DOHH2 (cell line): Measurements from ENCODE around the gene CLPTM1L.
A peak's percentile ranks its signal among the peaks of the same experiment; 100 is the strongest.

ENCODE experiments used
- H3F3A ChIP-seq: fragments of 200-600 bp; sonication (generic), shearing (Covaris generic); 2 replicates; pipeline ENCODE4 v1.6.0; 2016; ENCODE audit warnings: antibody characterized with exemption, mild to moderate bottlenecking; ENCODE audit not compliant: control insufficient read depth, insufficient read depth
- H3K27ac ChIP-seq: fragments of 200-600 bp; sonication (generic); 2 replicates; pipeline ENCODE4 v1.5.1; 2014; ENCODE audit warnings: low read depth, mild to moderate bottlenecking, low read length, moderate library complexity
- H3K27me3 ChIP-seq: fragments of 200-600 bp; sonication (generic); 2 replicates; pipeline ENCODE4 v1.6.1; 2014; ENCODE audit warnings: mild to moderate bottlenecking, low read length, mixed read lengths; ENCODE audit not compliant: control insufficient read depth
- H3K36me3 ChIP-seq: fragments of 200-600 bp; sonication (generic); 2 replicates; pipeline ENCODE4 v1.6.1; 2014; ENCODE audit warnings: mild to moderate bottlenecking, low read length, moderate library complexity, mixed read lengths; ENCODE audit not compliant: control insufficient read depth
- H3K4me1 ChIP-seq: fragments of 200-600 bp; sonication (generic); 2 replicates; pipeline ENCODE4 v1.6.1; 2014; ENCODE audit warnings: mild to moderate bottlenecking, low read length, mixed read lengths; ENCODE audit not compliant: control insufficient read depth
- H3K4me2 ChIP-seq: fragments of 200-600 bp; sonication (generic); 2 replicates; pipeline ENCODE4 v1.6.0; 2014; ENCODE audit warnings: mild to moderate bottlenecking, low read length, moderate library complexity
- H3K4me3 ChIP-seq: fragments of 200-600 bp; sonication (generic); 2 replicates; pipeline ENCODE4 v1.5.1; 2014; ENCODE audit warnings: mild to moderate bottlenecking, low read length, mixed read lengths
- H3K79me2 ChIP-seq: fragments of 200-600 bp; sonication (generic); 2 replicates; pipeline ENCODE4 v1.6.1; 2014; ENCODE audit warnings: mild to moderate bottlenecking, low read length, mixed read lengths; ENCODE audit not compliant: control insufficient read depth
- H3K9me2 ChIP-seq: fragments of 200-600 bp; sonication (generic); replicated peaks from 2 replicates; pipeline ENCODE4 v1.6.1; 2014; ENCODE audit warnings: mild to moderate bottlenecking, low read length, mixed read lengths; ENCODE audit not compliant: control insufficient read depth
- H3K9me3 ChIP-seq: fragments of 200-600 bp; sonication (generic); 2 replicates; pipeline ENCODE4 v1.6.1; 2014; ENCODE audit warnings: antibody characterized with exemption, low read length, mixed read lengths; ENCODE audit not compliant: control insufficient read depth, insufficient read depth
- H4K20me1 ChIP-seq: fragments of 200-600 bp; sonication (generic); 2 replicates; pipeline ENCODE4 v1.6.0; 2014; ENCODE audit warnings: low read depth, mild to moderate bottlenecking, antibody characterized with exemption, low read length, moderate library complexity; ENCODE audit not compliant: control insufficient read depth, insufficient read depth
- CTCF ChIP-seq: fragments of 200-600 bp; sonication (generic); IDR thresholded peaks from one replicate; pipeline ENCODE4 v1.5.1; 2014; ENCODE audit warnings: antibody characterized with exemption, mild to moderate bottlenecking, low read depth, low read length; ENCODE audit not compliant: poor library complexity, severe bottlenecking
- EZH2phosphoT487 ChIP-seq: fragments of 200-600 bp; sonication (generic); IDR thresholded peaks from 2 replicates; pipeline ENCODE4 v1.6.1; 2017; ENCODE audit warnings: borderline replicate concordance, mild to moderate bottlenecking, antibody characterized with exemption, low read length, moderate library complexity, mixed read lengths

Gene CLPTM1L

GRCh38 chr5:1311439-1312055, 33.4 kb downstream of the CLPTM1L start:
- peak overlapping the region; percentile 75 for H3K4me3 ChIP-seq
- H3K9me3 ChIP-seq, result peaks cover 19% of the 10 kb centered on the region
- TF ChIP-seq EZH2phosphoT487 (no peak), CTCF (no peak)
- peaks cover 57% of the 10 kb centered on the region for H3F3A ChIP-seq
- H3K79me2 ChIP-seq, result peaks cover 16% of the 10 kb centered on the region
- no peaks in the 10 kb centered on the region for H4K20me1 ChIP-seq
- peak overlapping the region; percentile 97 for H3K27ac ChIP-seq
- peaks cover 92% of the 10 kb centered on the region for H3K4me1 ChIP-seq
- no peaks in the 10 kb centered on the region for H3K9me2 ChIP-seq
- peak overlapping the region; percentile 92 for H3K4me2 ChIP-seq
- H3K36me3 ChIP-seq, result peaks cover 46% of the 10 kb centered on the region
- H3K27me3 ChIP-seq, result no peaks in the 10 kb centered on the region

- H3K4me1 ChIP-seq, result peaks cover 92% of the 10 kb centered on the region
- H3K27me3 ChIP-seq, result no peaks in the 10 kb centered on the region
- peaks cover 48% of the 10 kb centered on the region for H3F3A ChIP-seq
- H3K4me2 ChIP-seq, result no peak overlapping the region
- no peaks in the 10 kb centered on the region for H4K20me1 ChIP-seq
- H3K27ac ChIP-seq, result peak overlapping the region; percentile 97; the same call in 1 of the 2 replicates
- no peak for TF ChIP-seq EZH2phosphoT487
- TF ChIP-seq CTCF, result no peak
- peaks cover 19% of the 10 kb centered on the region for H3K9me3 ChIP-seq
- no peak overlapping the region for H3K4me3 ChIP-seq
- H3K79me2 ChIP-seq, result peaks cover 16% of the 10 kb centered on the region
- H3K36me3 ChIP-seq, result peaks cover 41% of the 10 kb centered on the region
- H3K9me2 ChIP-seq, result no peaks in the 10 kb centered on the region
Measured at GRCh38 chr5:1310118-1310517, 34.8 kb downstream of the CLPTM1L start.

- H4K20me1 ChIP-seq, result no peaks in the 10 kb centered on the region
- H3K79me2 ChIP-seq, result no peaks in the 10 kb centered on the region
- H3K27ac ChIP-seq, result peak overlapping the region; percentile 79
Measured at GRCh38 chr5:1304033-1304432, 40.9 kb downstream of the CLPTM1L start.

More at GRCh38 chr5:1304033-1304432, 40.9 kb downstream of the CLPTM1L start:
- Histone ChIP-seq H3K27me3 (no peaks in the 10 kb centered on the region), H3F3A (peaks cover 28% of the 10 kb centered on the region), H3K9me3 (peaks cover 4% of the 10 kb centered on the region; the same call in 1 of the 2 replicates), H3K4me1 (peaks cover 68% of the 10 kb centered on the region), H3K4me3 (peak overlapping the region; percentile 20; the same call in 1 of the 2 replicates), H3K36me3 (peaks cover 3% of the 10 kb centered on the region; the same call in 1 of the 2 replicates), H3K9me2 (no peaks in the 10 kb centered on the region), H3K4me2 (peak overlapping the region; percentile 46)
- TF ChIP-seq EZH2phosphoT487 (no peak), CTCF (no peak)
